SK-N-MC (cell line): ENCODE results near the gene KCND2.

Experiments
- EZH2 ChIP-seq: fragments of 200-600 bp; sonication (generic); IDR thresholded peaks from one replicate; pipeline ENCODE4 v1.6.1; 2017; ENCODE audit warnings: antibody characterized with exemption
- FOXP2 ChIP-seq: optimal IDR thresholded peaks from 2 replicates; pipeline ENCODE3; 2011; ENCODE audit warnings: mild to moderate bottlenecking, moderate library complexity; ENCODE audit not compliant: insufficient read depth; ENCODE audit errors: extremely low read length, control extremely low read depth
- POLR2AphosphoS5 ChIP-seq: IDR thresholded peaks from 2 replicates; pipeline ENCODE4 v1.6.1; 2012; ENCODE audit warnings: mild to moderate bottlenecking, low read depth, low read length, borderline replicate concordance

GRCh38 chr7:120792091-120792860 lies 519.3 kb downstream of the KCND2 start:
- TF ChIP-seq EZH2 = no peak
- TF ChIP-seq POLR2AphosphoS5 = no peak
- TF ChIP-seq FOXP2 = no peak
